HG03565 (cell line): ENCODE measurements around the gene ZNF821.
"Not testable (repeated sequence)": the region's sequence is repeated elsewhere in the genome, so short reads cannot be mapped to it uniquely, and the experiment has no call there.

Source experiments
- ATAC-seq: cut with Tn5 transposase; IDR thresholded peaks from one replicate; pipeline ENCODE4 v1.9.1; 2021; ENCODE audit warnings: mild to moderate bottlenecking, moderate library complexity; ENCODE audit not compliant: unreplicated experiment

The ZNF821 gene

GRCh38 chr16:71863995-71864394 lies 20.0 kb downstream of the ZNF821 start:
- no peak for ATAC-seq

- no peak for ATAC-seq
Observed at GRCh38 chr16:71859762-71860521, 24.0 kb downstream of the ZNF821 start.

GRCh38 chr16:71855937-71856662 lies 27.9 kb downstream of the ZNF821 start:
- no peak for ATAC-seq

- ATAC-seq, result no peak
Observed at GRCh38 chr16:71854369-71854948, 29.5 kb downstream of the ZNF821 start.

GRCh38 chr16:71853413-71853812 lies 30.6 kb downstream of the ZNF821 start:
- peak; percentile 57 for ATAC-seq

- ATAC-seq, result no peak
Observed at GRCh38 chr16:71852561-71852960, 31.4 kb downstream of the ZNF821 start.

GRCh38 chr16:71852158-71852557 lies 31.8 kb downstream of the ZNF821 start:
- no peak for ATAC-seq

- no peak for ATAC-seq
Observed at GRCh38 chr16:71851746-71852145, 32.2 kb downstream of the ZNF821 start.

GRCh38 chr16:71848622-71849021 lies 35.4 kb downstream of the ZNF821 start:
- ATAC-seq, result no peak

- no peak for ATAC-seq
Observed at GRCh38 chr16:71847096-71847495, 36.9 kb downstream of the ZNF821 start.

GRCh38 chr16:71846431-71846830 lies 37.6 kb downstream of the ZNF821 start:
- no peak for ATAC-seq

- peak; percentile 61 for ATAC-seq
Observed at GRCh38 chr16:71845639-71846430, 38.1 kb downstream of the ZNF821 start, which contains the start of gene ATXN1L. ATXN1L (plus strand) TSS chr16:71845976; CDS start chr16:71849741, 3,765 bp downstream.

- no peak for ATAC-seq
Observed at GRCh38 chr16:71843572-71843971, 40.4 kb downstream of the ZNF821 start.

GRCh38 chr16:71840052-71840451 lies 43.9 kb downstream of the ZNF821 start:
- ATAC-seq, result no peak

- ATAC-seq, result no peak
Observed at GRCh38 chr16:71837150-71837549, 46.8 kb downstream of the ZNF821 start.

- ATAC-seq, result no peak
Observed at GRCh38 chr16:71834291-71834690, 49.7 kb downstream of the ZNF821 start.

- not testable (repeated sequence) for ATAC-seq
Observed at GRCh38 chr16:71832112-71832511, 51.9 kb downstream of the ZNF821 start.

GRCh38 chr16:71831698-71832097 lies 52.3 kb downstream of the ZNF821 start:
- ATAC-seq, result not testable (repeated sequence)

GRCh38 chr16:71830359-71830758 lies 53.6 kb downstream of the ZNF821 start:
- no peak for ATAC-seq

- ATAC-seq, result no peak
Observed at GRCh38 chr16:71826533-71827017, 57.4 kb downstream of the ZNF821 start.

GRCh38 chr16:71817155-71817500 lies 66.9 kb downstream of the ZNF821 start:
- not testable (repeated sequence) for ATAC-seq
